A549 (cell line): ENCODE results near the gene KCNQ1OT1. TPM values are rescaled to one million over a fixed set of nuclear protein-coding genes. Genes with fewer than 3 reads are reported as not detected.

Source experiments
- ATAC-seq, 2 experiments: fragments of 200-7000 bp in 1 of 2; fragments of >200 bp in 1 of 2; cut with Nextera tagmentation in 1 of 2; cut with Tn5 transposase in 1 of 2; 3 replicates each; pipeline versions ENCODE4 v1.8.0 to v1.9.1; 2018 to 2020; ENCODE audit warnings: mild to moderate bottlenecking in 1 of 2, moderate library complexity in 1 of 2
- CTCF ChIA-PET: fragments of 300-600 bp; sonication (Branson Sonifier 250); formaldehyde crosslinking; extraction: SDS; loops from one replicate; lab custom pipeline; 2021; ENCODE audit warnings: antibody characterized with exemption, inconsistent platforms; lab: Yijun Ruan, JAX
- POLR2A ChIA-PET: fragments of 350-600 bp; formaldehyde crosslinking; extraction: SDS; loops from one replicate; lab custom pipeline; 2021; ENCODE audit warnings: antibody characterized with exemption, inconsistent platforms; lab: Yijun Ruan, JAX
- DNase-seq, 2 experiments: peaks; one replicate each; pipeline versions ENCODE4 v3.0.0 to v3.0.0-alpha.2; 2011 to 2016; ENCODE audit warnings: low read depth in 1 of 2, low spot score in 1 of 2
- FAIRE-seq: peaks from 2 replicates; lab custom pipeline; 2011; peaks lifted over from hg19 to GRCh38; lab: Jason Lieb, UNC
- H3K27ac ChIP-seq, 2 experiments: fragments of >200 bp; sonication (Bioruptor Twin); formaldehyde crosslinking; 3 replicates each; pipeline ENCODE4 v1.5.1; 2016 to 2017
- H3K4me1 ChIP-seq: fragments of >200 bp; sonication (Bioruptor Twin); formaldehyde crosslinking; 3 replicates; pipeline ENCODE4 v1.6.1; 2016
- H3K4me2 ChIP-seq: fragments of >200 bp; sonication (Bioruptor Twin); formaldehyde crosslinking; 3 replicates; pipeline ENCODE4 v1.6.1; 2016
- H3K4me3 ChIP-seq: fragments of >200 bp; sonication (Bioruptor Twin); formaldehyde crosslinking; 3 replicates; pipeline ENCODE4 v1.5.1; 2016
- H3K9me3 ChIP-seq: fragments of >200 bp; sonication (Bioruptor Twin); formaldehyde crosslinking; 3 replicates; pipeline ENCODE4 v1.6.1; 2016
- BHLHE40 ChIP-seq: IDR thresholded peaks from 2 replicates; pipeline ENCODE4 v1.6.1; 2012; ENCODE audit warnings: low read depth, low read length, inconsistent platforms
- CBX8 ChIP-seq: fragments of 200-600 bp; sonication (generic); IDR thresholded peaks from 2 replicates; pipeline ENCODE4 v1.6.1; 2016
- EHF ChIP-seq: fragments of 250-450 bp; sonication (Bioruptor Pico); IDR thresholded peaks from 2 replicates; pipeline ENCODE4 v1.5.0; 2020; ENCODE audit warnings: mild to moderate bottlenecking
- EHMT2 ChIP-seq: fragments of 200-600 bp; sonication (generic); IDR thresholded peaks from 2 replicates; pipeline ENCODE4 v1.6.1; 2016; ENCODE audit warnings: antibody characterized with exemption, low read depth, mild to moderate bottlenecking, moderate library complexity
- EP300 ChIP-seq, 2 experiments: fragments of >200 bp; sonication (Bioruptor Twin); formaldehyde crosslinking; IDR thresholded peaks; 2 replicates in 1 of 2; 3 replicates in 1 of 2; pipeline ENCODE4 v1.6.1; 2016 to 2017
- FOSL2 ChIP-seq, 2 experiments: fragments of 450-650 bp in 1 of 2; fragments of >200 bp in 1 of 2; sonication (Bioruptor Twin) in 1 of 2; formaldehyde crosslinking; IDR thresholded peaks; 2 replicates each; pipeline versions ENCODE4 v1.5.0 to v1.6.1; 2016 to 2020; ENCODE audit warnings: mild to moderate bottlenecking in 1 of 2, moderate library complexity in 1 of 2
- FOXS1 ChIP-seq: fragments of 250-450 bp; sonication (Bioruptor Pico); IDR thresholded peaks from 2 replicates; pipeline ENCODE4 v1.5.0; 2020; ENCODE audit warnings: mild to moderate bottlenecking, moderate library complexity
- HDAC2 ChIP-seq: fragments of 200-600 bp; sonication (generic); IDR thresholded peaks from 2 replicates; pipeline ENCODE4 v1.6.1; 2016
- HOXA7 ChIP-seq: fragments of 250-450 bp; sonication (Bioruptor Pico); IDR thresholded peaks from 2 replicates; pipeline ENCODE4 v1.5.0; 2020; ENCODE audit warnings: mild to moderate bottlenecking, moderate library complexity
- HOXB13 ChIP-seq: fragments of 250-450 bp; sonication (Bioruptor Pico); IDR thresholded peaks from 2 replicates; pipeline ENCODE4 v1.5.0; 2020; ENCODE audit warnings: low read depth, mild to moderate bottlenecking, moderate library complexity
- JUN ChIP-seq, 2 experiments: fragments of >200 bp; sonication (Bioruptor Twin); formaldehyde crosslinking; IDR thresholded peaks; 2 replicates in 1 of 2; 3 replicates in 1 of 2; pipeline ENCODE4 v1.6.1; 2016 to 2017
- NFE2L2 ChIP-seq: fragments of 150-350 bp; conservative IDR thresholded peaks from 2 replicates; pipeline ENCODE4 v1.6.1; 2014; ENCODE audit warnings: low read length
- NR3C1 ChIP-seq: fragments of >200 bp; sonication (Bioruptor Twin); formaldehyde crosslinking; IDR thresholded peaks from 3 replicates; pipeline ENCODE4 v1.6.1; 2017
- PHF8 ChIP-seq: fragments of 200-600 bp; sonication (generic); IDR thresholded peaks from 2 replicates; pipeline ENCODE4 v1.6.1; 2016; ENCODE audit warnings: low read depth, mild to moderate bottlenecking, antibody characterized with exemption, moderate library complexity, borderline replicate concordance
- POLR2A ChIP-seq: IDR thresholded peaks from 2 replicates; pipeline ENCODE4 v1.6.1; 2012; ENCODE audit warnings: mild to moderate bottlenecking, low read length
- POLR2AphosphoS2 ChIP-seq: conservative IDR thresholded peaks from 2 replicates; pipeline ENCODE4 v1.6.1; 2012; ENCODE audit warnings: low read length, improper control_type of control experiment, inconsistent platforms
- RARB ChIP-seq: fragments of 250-450 bp; sonication (Bioruptor Pico); IDR thresholded peaks from 2 replicates; pipeline ENCODE4 v1.8.0; 2021; ENCODE audit warnings: mild to moderate bottlenecking, moderate library complexity
- RCOR1 ChIP-seq: fragments of 150-350 bp; IDR thresholded peaks from 2 replicates; pipeline ENCODE4 v1.6.1; 2014; ENCODE audit warnings: antibody characterized with exemption, low read length, low read depth
- RFX5 ChIP-seq: fragments of 450-650 bp; IDR thresholded peaks from 2 replicates; pipeline ENCODE4 v1.7.1; 2014; ENCODE audit warnings: antibody characterized with exemption, mild to moderate bottlenecking, moderate library complexity
- SMC3 ChIP-seq: fragments of >200 bp; sonication (Bioruptor Twin); formaldehyde crosslinking; IDR thresholded peaks from 3 replicates; pipeline ENCODE4 v1.6.1; 2018; ENCODE audit warnings: inconsistent platforms
- TFCP2L1 ChIP-seq: fragments of 250-450 bp; sonication (Bioruptor Pico); IDR thresholded peaks from 2 replicates; pipeline ENCODE4 v1.5.0; 2021; ENCODE audit warnings: mild to moderate bottlenecking
- TP53 ChIP-seq: fragments of 250-450 bp; sonication (Bioruptor Pico); IDR thresholded peaks from 2 replicates; pipeline ENCODE4 v1.5.0; 2021; ENCODE audit warnings: mild to moderate bottlenecking, moderate library complexity
- ZNF302 ChIP-seq: fragments of 250-450 bp; sonication (Bioruptor Pico); IDR thresholded peaks from 2 replicates; pipeline ENCODE4 v1.9.0; 2021; ENCODE audit warnings: inconsistent platforms, mild to moderate bottlenecking, moderate library complexity
- WGBS: methylation state at CpG from one replicate; pipeline ENCODE4 v1.1.6; 2017; ENCODE audit errors: missing lambda C conversion rate; 5-methylcytosine and 5-hydroxymethylcytosine counted together
- polyA plus RNA-seq, 4 experiments: library from polyadenylated mRNA; depleted of rRNA in 3 of 4; stranded (reverse); fragments of >200 nt; fragmentation: RNase III in 1 of 4; extraction: RNeasy Plus Mini Kit Qiagen cat#74134 plus additional on column Dnase treatment in 1 of 4; gene quantifications; 2 replicates in 3 of 4; 3 replicates in 1 of 4; pipeline ENCODE4 v1.2.3, GENCODE V29; 2011 to 2017
- TF ChIP-seq, protein P1 (sequence below): fragments of >200 bp; sonication (Bioruptor Twin); formaldehyde crosslinking; IDR thresholded peaks from 2 replicates; pipeline ENCODE4 v1.6.1; 2016
- TF ChIP-seq, protein P2 (sequence below): fragments of 250-450 bp; sonication (Bioruptor Pico); IDR thresholded peaks from 2 replicates; pipeline ENCODE4 v1.5.0; 2021; ENCODE audit warnings: mild to moderate bottlenecking, moderate library complexity, borderline replicate concordance
- TF ChIP-seq, protein P3 (sequence below): IDR thresholded peaks from 2 replicates; pipeline ENCODE4 v1.6.1; 2012
- TF ChIP-seq, protein P4 (sequence below): fragments of 200-600 bp; sonication (generic); IDR thresholded peaks from 2 replicates; pipeline ENCODE4 v1.6.1; 2016; ENCODE audit warnings: antibody characterized with exemption, mild to moderate bottlenecking, moderate library complexity

KCNQ1OT1 gene
- polyA plus RNA-seq, 2 of the 4 experiments (the other 2 are of a cell fraction) = 0.03 to 0.13 TPM

DNA sequence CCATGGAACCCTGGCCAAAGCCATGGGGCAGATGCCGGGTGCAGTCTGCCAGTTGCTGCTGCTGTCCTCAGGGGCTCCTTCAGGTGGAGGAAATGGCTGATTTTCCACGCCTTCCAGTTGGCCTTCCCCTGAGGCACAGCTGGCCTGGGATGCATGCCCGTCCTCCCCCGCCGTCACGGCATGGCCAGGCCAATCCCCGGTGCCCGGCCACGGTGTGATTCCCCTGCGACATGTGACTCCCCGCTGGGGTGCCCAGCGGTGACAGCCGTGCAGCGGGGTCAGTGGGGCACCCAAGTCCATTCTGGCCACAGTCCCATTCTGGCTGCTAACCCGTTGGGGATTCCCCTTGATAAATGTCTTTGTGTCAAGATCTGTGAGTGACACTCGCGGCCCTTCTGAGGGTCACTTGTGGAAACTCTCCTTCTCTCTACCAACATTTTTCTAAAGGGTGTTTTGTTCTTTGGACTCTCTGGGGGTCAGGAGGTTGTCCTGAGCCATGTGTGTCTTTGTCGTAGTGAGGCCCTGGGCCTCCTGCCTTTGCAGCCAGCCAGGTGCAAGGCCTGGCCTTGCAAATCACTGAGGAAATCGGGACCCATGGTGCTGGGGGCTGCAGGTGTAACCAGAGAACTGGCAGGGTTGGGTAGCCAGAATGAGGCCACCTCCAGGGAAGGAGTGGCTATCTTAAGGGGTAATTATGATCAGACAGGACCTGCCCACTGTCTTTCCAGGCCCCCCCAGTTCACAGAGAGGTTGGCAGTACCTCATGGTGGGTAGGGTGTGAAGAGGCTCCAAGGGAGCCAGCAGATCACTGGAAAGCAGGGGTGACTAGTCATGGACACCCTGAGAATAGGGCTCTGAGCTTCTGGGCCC is 37.1 kb downstream of the KCNQ1OT1 start (continued):
- TF ChIP-seq NR3C1 (no peak), RCOR1 (no peak), EHMT2 (no peak), FOSL2 (IDR thresholded peaks at IDR 0.05) (no peak), FOSL2 (CRISPR knock-in tag; IDR thresholded peaks at IDR 0.05) (no peak), TP53 (CRISPR knock-in tag) (no peak)
- TF ChIP-seq, protein P1, sequence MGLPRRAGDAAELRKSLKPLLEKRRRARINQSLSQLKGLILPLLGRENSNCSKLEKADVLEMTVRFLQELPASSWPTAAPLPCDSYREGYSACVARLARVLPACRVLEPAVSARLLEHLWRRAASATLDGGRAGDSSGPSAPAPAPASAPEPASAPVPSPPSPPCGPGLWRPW = no peak

DNA sequence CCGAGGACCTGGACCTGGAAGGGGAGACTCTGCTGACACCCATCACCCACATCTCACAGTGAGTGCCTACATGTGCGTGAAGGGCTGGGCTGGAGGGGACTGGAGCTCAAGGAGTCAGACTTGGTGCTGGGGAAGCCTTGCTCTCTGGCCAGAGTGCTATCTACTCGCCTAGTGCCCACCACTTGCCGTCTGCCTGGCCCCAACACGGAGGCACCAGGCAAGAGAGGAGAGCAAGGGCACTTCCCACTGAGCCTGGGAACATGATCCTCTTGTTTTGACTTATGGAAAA is 37.8 kb downstream of the KCNQ1OT1 start:
- ATAC-seq (no peak), FAIRE-seq (no peak), DNase-seq (no peak)
- ChIA-PET CTCF (no interaction called here), POLR2A (no interaction called here)
- WGBS = 84% methylated on average over 3 of the region's 5 CpGs
- Histone ChIP-seq H3K9me3 (peaks cover 69% of the 10 kb centered on the region), H3K4me2 (no peak overlapping the region), H3K27ac (no peak overlapping the region), H3K4me1 (no peaks in the 10 kb centered on the region), H3K4me3 (no peak overlapping the region)
- no peak for TF ChIP-seq CBX8
- TF ChIP-seq BHLHE40 = no peak
- no peak for TF ChIP-seq PHF8
- TF ChIP-seq POLR2A = no peak
- no peak for TF ChIP-seq SMC3
- no peak for TF ChIP-seq RFX5
- no peak for TF ChIP-seq HDAC2
- no peak for TF ChIP-seq EHF (CRISPR knock-in tag)
- TF ChIP-seq POLR2AphosphoS2 = no peak
- TF ChIP-seq, protein P2, sequence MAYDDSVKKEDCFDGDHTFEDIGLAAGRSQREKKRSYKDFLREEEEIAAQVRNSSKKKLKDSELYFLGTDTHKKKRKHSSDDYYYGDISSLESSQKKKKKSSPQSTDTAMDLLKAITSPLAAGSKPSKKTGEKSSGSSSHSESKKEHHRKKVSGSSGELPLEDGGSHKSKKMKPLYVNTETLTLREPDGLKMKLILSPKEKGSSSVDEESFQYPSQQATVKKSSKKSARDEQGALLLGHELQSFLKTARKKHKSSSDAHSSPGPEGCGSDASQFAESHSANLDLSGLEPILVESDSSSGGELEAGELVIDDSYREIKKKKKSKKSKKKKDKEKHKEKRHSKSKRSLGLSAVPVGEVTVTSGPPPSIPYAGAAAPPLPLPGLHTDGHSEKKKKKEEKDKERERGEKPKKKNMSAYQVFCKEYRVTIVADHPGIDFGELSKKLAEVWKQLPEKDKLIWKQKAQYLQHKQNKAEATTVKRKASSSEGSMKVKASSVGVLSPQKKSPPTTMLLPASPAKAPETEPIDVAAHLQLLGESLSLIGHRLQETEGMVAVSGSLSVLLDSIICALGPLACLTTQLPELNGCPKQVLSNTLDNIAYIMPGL (CRISPR knock-in tag) = no peak
- TF ChIP-seq, protein P3, sequence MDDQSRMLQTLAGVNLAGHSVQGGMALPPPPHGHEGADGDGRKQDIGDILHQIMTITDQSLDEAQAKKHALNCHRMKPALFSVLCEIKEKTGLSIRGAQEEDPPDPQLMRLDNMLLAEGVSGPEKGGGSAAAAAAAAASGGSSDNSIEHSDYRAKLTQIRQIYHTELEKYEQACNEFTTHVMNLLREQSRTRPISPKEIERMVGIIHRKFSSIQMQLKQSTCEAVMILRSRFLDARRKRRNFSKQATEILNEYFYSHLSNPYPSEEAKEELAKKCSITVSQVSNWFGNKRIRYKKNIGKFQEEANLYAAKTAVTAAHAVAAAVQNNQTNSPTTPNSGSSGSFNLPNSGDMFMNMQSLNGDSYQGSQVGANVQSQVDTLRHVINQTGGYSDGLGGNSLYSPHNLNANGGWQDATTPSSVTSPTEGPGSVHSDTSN = no peak
- TF ChIP-seq ZNF302 (CRISPR knock-in tag) = no peak
- no peak for TF ChIP-seq FOSL2 (IDR thresholded peaks at IDR 0.05)
- TF ChIP-seq FOSL2 (CRISPR knock-in tag; IDR thresholded peaks at IDR 0.05) = no peak
- TF ChIP-seq HOXA7 (CRISPR knock-in tag) = no peak
- TF ChIP-seq JUN (IDR thresholded peaks at IDR 0.05) = no peak

DNA sequence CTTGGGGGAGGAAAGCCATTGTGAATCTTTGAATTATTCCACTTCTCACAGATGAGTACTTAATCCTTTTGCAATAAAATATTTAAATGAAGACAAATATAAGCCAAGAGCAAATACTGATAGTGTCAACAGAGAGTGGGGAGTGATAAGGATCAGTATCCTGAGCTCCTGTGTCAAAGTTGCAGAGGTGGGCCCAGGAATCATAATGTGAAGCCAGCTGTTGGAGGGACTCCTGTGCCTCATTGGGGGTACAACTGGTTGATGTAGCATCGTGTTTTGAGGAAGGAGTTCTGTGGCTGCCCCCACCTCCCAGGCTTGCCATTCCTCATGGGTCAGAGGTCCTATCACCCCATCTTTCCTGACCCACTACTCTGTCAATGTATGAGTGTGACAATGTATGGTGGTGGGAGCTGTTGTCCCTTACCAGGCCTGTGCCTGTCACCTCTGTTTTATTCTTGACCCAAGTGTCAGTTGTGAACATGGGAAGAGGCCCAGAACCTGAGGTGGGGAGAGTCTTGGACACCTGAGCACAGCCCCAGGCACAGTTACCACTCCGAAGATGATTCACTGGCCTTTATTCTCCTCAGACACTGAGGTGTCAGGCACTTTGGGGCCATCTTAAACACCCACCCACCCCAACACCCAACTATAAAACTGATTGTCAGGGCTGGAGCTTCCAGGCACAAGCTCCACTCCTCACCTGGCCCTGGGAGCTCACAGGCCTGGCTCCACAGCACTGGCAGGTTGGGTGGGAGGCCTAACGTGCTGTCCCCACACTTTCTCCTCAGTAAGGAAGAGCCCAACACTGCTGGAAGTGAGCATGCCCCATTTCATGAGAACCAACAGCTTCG is 38.4 kb downstream of the KCNQ1OT1 start:
- CTCF ChIA-PET = interaction anchor here (0.9 kb wide), 1 partner anchor 234 kb away, joined by 3 read pairs; no protein-coding TSS in a partner anchor
- Histone ChIP-seq H3K4me2 (no peak overlapping the region), H3K4me1 (no peaks in the 10 kb centered on the region), H3K9me3 (peaks cover 74% of the 10 kb centered on the region), H3K27ac (no peak overlapping the region), H3K4me3 (no peak overlapping the region)
- DNase-seq (no peak), ATAC-seq (no peak), FAIRE-seq (no peak)
- POLR2A ChIA-PET = no interaction called here
- 82% methylated on average over 2 of the region's 4 CpGs for WGBS
- no peak for TF ChIP-seq FOXS1 (CRISPR knock-in tag)
- TF ChIP-seq PHF8 = no peak
- TF ChIP-seq TFCP2L1 (CRISPR knock-in tag) = no peak
- TF ChIP-seq TP53 (CRISPR knock-in tag) = no peak
- TF ChIP-seq, protein P3 = no peak
- TF ChIP-seq HOXB13 (CRISPR knock-in tag) = no peak
- TF ChIP-seq NFE2L2 = no peak
- TF ChIP-seq, protein P4, sequence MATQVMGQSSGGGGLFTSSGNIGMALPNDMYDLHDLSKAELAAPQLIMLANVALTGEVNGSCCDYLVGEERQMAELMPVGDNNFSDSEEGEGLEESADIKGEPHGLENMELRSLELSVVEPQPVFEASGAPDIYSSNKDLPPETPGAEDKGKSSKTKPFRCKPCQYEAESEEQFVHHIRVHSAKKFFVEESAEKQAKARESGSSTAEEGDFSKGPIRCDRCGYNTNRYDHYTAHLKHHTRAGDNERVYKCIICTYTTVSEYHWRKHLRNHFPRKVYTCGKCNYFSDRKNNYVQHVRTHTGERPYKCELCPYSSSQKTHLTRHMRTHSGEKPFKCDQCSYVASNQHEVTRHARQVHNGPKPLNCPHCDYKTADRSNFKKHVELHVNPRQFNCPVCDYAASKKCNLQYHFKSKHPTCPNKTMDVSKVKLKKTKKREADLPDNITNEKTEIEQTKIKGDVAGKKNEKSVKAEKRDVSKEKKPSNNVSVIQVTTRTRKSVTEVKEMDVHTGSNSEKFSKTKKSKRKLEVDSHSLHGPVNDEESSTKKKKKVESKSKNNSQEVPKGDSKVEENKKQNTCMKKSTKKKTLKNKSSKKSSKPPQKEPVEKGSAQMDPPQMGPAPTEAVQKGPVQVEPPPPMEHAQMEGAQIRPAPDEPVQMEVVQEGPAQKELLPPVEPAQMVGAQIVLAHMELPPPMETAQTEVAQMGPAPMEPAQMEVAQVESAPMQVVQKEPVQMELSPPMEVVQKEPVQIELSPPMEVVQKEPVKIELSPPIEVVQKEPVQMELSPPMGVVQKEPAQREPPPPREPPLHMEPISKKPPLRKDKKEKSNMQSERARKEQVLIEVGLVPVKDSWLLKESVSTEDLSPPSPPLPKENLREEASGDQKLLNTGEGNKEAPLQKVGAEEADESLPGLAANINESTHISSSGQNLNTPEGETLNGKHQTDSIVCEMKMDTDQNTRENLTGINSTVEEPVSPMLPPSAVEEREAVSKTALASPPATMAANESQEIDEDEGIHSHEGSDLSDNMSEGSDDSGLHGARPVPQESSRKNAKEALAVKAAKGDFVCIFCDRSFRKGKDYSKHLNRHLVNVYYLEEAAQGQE = no peak
- no peak for TF ChIP-seq RARB
- TF ChIP-seq JUN (IDR thresholded peaks at IDR 0.05) = no peak
- no peak for TF ChIP-seq EHMT2
- TF ChIP-seq EP300 (IDR thresholded peaks at IDR 0.05) = no peak
- TF ChIP-seq BHLHE40 = no peak
